ENCODE results near the gene NTM.

DNA sequence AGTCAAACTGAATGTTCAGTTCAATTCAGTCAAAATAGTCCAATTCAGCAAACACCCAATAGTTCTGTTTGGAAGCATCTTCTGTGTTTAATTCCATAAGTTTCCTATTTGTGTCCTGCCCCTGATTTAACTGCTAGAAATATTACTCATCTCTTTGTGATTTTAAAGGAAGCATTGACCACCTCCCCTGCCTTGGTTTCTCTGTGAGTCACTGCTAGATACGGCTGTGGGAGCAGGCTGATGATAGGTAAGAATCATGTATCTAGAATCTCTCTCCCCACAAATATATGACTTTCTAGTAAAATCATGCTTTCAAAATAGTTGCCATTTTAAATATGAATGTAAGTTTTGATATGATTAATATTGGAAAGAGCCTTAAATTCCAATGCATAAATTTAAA lies 888.5 kb downstream of the NTM start:
- TF ChIP-seq, protein P1, sequence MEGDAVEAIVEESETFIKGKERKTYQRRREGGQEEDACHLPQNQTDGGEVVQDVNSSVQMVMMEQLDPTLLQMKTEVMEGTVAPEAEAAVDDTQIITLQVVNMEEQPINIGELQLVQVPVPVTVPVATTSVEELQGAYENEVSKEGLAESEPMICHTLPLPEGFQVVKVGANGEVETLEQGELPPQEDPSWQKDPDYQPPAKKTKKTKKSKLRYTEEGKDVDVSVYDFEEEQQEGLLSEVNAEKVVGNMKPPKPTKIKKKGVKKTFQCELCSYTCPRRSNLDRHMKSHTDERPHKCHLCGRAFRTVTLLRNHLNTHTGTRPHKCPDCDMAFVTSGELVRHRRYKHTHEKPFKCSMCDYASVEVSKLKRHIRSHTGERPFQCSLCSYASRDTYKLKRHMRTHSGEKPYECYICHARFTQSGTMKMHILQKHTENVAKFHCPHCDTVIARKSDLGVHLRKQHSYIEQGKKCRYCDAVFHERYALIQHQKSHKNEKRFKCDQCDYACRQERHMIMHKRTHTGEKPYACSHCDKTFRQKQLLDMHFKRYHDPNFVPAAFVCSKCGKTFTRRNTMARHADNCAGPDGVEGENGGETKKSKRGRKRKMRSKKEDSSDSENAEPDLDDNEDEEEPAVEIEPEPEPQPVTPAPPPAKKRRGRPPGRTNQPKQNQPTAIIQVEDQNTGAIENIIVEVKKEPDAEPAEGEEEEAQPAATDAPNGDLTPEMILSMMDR (conservative IDR thresholded peaks at IDR 0.05), result no peak
- TF ChIP-seq ZFX (IDR thresholded peaks at IDR 0.05), result no peak

Data from C4-2B (cell line).